ENCODE data around the gene DDAH2. TPM values are rescaled to one million over a fixed set of nuclear protein-coding genes. Genes with fewer than 3 reads are reported as not detected.
"Not testable (repeated sequence)": the region's sequence is repeated elsewhere in the genome, so short reads cannot be mapped to it uniquely, and the experiment has no call there.

Gene DDAH2
- total RNA-seq, 1 donor from 2014 or later, result 142 TPM

DNA sequence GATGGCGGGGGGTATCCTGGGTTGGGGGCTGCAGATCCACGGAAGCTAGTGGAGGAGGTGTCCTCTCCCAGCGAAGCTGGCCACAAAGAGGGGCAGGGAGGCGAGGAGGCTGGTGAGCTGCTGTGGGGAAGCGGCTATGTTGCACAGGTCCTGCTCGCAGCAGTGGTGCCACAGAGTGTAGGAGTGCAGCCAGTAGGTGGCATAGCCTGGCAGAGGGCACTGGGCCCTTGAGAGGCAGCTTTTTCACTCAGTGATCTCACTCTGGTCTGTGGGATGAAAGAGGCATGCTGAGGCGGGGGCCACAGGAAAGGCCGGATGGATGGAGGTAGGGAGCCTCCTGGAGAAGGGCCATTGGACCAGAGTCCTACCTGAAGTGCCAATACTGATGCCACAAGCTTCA lies 16.8 kb downstream of the DDAH2 start:
- no peak for DNase-seq (ENCODE audit: low spot score in 2 of 2, unreplicated experiment in 2 of 2)
- H3K36me3 Mint-ChIP-seq, result no peaks in the 10 kb centered on the region

DNA sequence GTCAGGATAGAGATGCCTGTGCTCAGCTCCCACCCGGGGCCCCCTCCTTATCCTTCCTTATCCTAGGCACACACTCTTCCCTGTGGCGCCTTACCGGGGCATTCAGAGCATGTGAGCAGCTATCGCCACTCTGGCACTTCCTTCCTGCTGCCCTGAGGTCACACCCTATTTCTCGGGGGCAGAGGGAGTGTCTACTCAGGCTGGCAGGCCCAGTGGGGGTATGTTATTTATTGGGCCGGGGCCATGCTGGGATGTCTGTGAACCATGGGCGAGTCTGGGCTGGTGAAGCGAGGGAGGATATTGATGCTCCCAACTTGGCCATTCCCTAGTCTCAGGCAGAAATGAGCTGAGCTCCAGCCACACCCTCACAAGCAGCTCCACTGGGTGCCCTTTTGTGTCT lies 17.9 kb downstream of the DDAH2 start:
- TF ChIP-seq, protein P1, sequence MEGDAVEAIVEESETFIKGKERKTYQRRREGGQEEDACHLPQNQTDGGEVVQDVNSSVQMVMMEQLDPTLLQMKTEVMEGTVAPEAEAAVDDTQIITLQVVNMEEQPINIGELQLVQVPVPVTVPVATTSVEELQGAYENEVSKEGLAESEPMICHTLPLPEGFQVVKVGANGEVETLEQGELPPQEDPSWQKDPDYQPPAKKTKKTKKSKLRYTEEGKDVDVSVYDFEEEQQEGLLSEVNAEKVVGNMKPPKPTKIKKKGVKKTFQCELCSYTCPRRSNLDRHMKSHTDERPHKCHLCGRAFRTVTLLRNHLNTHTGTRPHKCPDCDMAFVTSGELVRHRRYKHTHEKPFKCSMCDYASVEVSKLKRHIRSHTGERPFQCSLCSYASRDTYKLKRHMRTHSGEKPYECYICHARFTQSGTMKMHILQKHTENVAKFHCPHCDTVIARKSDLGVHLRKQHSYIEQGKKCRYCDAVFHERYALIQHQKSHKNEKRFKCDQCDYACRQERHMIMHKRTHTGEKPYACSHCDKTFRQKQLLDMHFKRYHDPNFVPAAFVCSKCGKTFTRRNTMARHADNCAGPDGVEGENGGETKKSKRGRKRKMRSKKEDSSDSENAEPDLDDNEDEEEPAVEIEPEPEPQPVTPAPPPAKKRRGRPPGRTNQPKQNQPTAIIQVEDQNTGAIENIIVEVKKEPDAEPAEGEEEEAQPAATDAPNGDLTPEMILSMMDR (IDR thresholded peaks at IDR 0.05; ENCODE audit: unreplicated experiment), result no peak
- no peak for DNase-seq (ENCODE audit: low spot score in 2 of 2, unreplicated experiment in 2 of 2)
- Mint-ChIP-seq H3K27ac (no peak overlapping the region), H3K4me3 (no peak overlapping the region), H3K4me1 (peaks cover 26% of the 10 kb centered on the region), H3K36me3 (no peaks in the 10 kb centered on the region), H3K9me3 (no peaks in the 10 kb centered on the region), H3K27me3 (ENCODE audit: low read depth) (no peaks in the 10 kb centered on the region)

More for the DNA sequence above, 16.8 kb downstream of the DDAH2 start:
- Mint-ChIP-seq H3K9me3 (no peaks in the 10 kb centered on the region), H3K27ac (peak overlapping the region; percentile 69), H3K27me3 (ENCODE audit: low read depth) (no peaks in the 10 kb centered on the region), H3K4me1 (peaks cover 28% of the 10 kb centered on the region), H3K4me3 (no peak overlapping the region)
- TF ChIP-seq, protein P1 (IDR thresholded peaks at IDR 0.05; ENCODE audit: unreplicated experiment), result no peak

DNA sequence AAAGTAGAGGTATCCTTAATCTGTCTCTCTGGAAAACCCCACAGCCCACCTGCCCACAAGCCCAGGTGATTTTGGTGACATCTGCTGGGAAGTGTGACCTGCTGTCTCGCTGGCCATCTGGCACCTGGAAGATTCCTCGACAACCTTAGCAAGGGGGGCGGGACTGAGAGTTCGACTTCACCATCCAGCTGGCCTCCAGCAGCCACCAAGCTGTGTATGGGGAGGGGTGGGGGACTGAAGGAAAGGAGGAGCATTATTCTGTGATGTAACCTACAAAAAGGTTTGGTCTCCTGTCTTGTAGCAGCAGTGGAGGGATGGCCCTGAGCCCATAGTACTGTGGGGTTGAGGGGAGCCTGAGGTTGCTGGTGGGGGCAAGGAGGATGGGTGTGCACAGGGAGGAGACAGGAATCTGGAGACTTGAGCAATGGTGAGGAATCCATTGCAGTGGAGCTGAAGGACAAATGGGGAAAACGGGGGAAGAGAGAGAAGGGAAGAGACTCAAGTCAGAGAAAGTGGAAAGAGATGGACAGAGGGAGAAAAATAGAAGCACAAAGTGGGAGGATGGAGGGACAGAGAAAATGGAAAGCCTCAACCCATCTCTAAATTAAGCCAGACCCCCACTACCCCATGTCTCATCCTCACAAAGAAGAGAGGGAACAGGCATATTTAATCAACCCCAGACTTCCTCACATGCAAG lies 18.4 kb downstream of the DDAH2 start:
- Mint-ChIP-seq H3K4me3 (no peak overlapping the region), H3K9me3 (no peaks in the 10 kb centered on the region), H3K36me3 (no peaks in the 10 kb centered on the region), H3K27ac (no peak overlapping the region), H3K4me1 (peaks cover 26% of the 10 kb centered on the region), H3K27me3 (ENCODE audit: low read depth) (no peaks in the 10 kb centered on the region)
- TF ChIP-seq, protein P1 (IDR thresholded peaks at IDR 0.05; ENCODE audit: unreplicated experiment), result no peak
- no peak for DNase-seq (ENCODE audit: low spot score in 2 of 2, unreplicated experiment in 2 of 2)

DNA sequence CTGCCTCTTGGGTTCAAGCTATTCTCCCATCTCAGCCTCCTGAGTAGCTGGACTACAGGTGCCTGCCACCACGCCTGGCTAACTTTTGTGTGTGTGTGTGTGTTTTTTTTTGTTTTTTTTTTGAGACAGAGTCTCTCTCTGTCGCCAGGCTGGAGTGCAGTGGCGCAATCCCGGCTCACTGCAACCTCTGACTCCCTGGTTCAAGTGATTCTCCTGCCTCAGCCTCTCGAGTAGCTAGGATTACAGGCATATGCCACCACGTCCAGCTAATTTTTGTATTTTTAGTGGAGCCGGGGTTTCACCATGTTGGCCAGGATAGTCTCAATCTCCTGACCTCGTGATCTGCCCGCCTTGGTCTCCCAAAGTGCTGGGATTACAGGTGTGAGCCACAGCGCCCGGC lies 19.9 kb downstream of the DDAH2 start:
- H3K9me3 Mint-ChIP-seq; H3K27ac Mint-ChIP-seq; H3K27me3 Mint-ChIP-seq (ENCODE audit: low read depth); H3K36me3 Mint-ChIP-seq; H3K4me3 Mint-ChIP-seq; DNase-seq (ENCODE audit: low spot score in 2 of 2, unreplicated experiment in 2 of 2): not testable (repeated sequence)
- peaks cover 19% of the 10 kb centered on the region for H3K4me1 Mint-ChIP-seq

DNA sequence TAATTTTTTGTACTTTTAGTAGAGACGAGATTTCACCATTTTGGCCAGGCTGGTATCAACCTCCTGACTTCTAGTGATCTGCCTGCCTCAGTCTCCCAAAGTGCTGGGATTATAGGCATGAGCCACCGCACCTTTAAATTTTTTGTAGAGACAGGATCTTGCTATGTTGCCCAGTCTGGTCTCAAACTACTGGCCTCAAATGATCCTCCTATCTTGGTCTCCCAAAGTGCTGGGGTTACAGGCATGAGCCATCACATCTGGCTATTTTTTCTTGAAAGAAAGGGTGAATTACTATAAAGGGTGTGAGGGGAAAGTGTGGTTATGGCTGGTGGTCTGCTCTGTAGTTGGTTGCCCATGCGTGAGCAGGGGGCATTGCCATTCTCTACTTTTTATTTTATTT lies 20.9 kb downstream of the DDAH2 start:
- no peaks in the 10 kb centered on the region for H3K9me3 Mint-ChIP-seq
- H3K4me1 Mint-ChIP-seq, result peaks cover 13% of the 10 kb centered on the region
- no peak for DNase-seq (ENCODE audit: low spot score in 2 of 2, unreplicated experiment in 2 of 2)
- no peak overlapping the region for H3K27ac Mint-ChIP-seq
- H3K36me3 Mint-ChIP-seq, result no peaks in the 10 kb centered on the region
- no peaks in the 10 kb centered on the region for H3K27me3 Mint-ChIP-seq (ENCODE audit: low read depth)
- TF ChIP-seq, protein P1 (IDR thresholded peaks at IDR 0.05; ENCODE audit: unreplicated experiment), result no peak
- no peak overlapping the region for H3K4me3 Mint-ChIP-seq

DNA sequence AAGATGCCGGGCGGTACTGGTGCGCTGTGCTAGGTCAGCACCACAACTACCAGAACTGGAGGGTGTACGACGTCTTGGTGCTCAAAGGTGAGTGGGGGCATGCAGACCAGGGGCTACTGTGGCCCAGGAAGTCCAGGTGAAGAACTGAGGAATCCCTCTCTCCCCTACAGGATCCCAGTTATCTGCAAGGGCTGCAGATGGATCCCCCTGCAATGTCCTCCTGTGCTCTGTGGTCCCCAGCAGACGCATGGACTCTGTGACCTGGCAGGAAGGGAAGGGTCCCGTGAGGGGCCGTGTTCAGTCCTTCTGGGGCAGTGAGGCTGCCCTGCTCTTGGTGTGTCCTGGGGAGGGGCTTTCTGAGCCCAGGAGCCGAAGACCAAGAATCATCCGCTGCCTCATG lies 21.4 kb downstream of the DDAH2 start:
- Mint-ChIP-seq H3K9me3 (no peaks in the 10 kb centered on the region), H3K4me3 (no peak overlapping the region), H3K27ac (no peak overlapping the region), H3K4me1 (peaks cover 10% of the 10 kb centered on the region), H3K27me3 (ENCODE audit: low read depth) (no peaks in the 10 kb centered on the region), H3K36me3 (no peaks in the 10 kb centered on the region)
- DNase-seq (ENCODE audit: low spot score in 2 of 2, unreplicated experiment in 2 of 2), result no peak
- TF ChIP-seq, protein P1 (IDR thresholded peaks at IDR 0.05; ENCODE audit: unreplicated experiment), result no peak

Measured in mesothelial cell of epicardium (in vitro differentiated cells).